ENCODE data around the gene SMAP1.
"Not testable (repeated sequence)": the region's sequence is repeated elsewhere in the genome, so short reads cannot be mapped to it uniquely, and the experiment has no call there.

Gene SMAP1

DNA sequence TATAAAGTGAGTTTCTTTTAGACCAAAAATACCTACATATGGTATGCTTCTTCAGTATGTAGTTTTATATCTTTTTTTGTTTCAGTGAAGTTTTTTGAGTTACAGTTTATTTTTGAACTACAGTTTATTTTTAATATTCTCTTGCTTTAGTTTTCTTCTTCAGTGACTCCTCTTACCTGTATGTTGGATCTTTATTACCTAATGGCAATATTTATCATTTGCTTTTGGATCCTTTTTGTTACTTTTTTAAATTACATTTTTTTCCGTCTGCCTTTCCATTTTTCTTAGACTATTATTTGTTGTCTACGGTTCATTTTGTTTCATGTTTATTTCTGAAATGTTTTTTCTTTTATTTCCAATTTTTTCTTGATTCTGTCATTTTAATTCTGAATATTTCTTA is 71.9 kb downstream of the SMAP1 start:
- H3K4me2 ChIP-seq = no peak overlapping the region
- no peak overlapping the region for H3K27ac ChIP-seq
- H4K20me1 ChIP-seq = no peaks in the 10 kb centered on the region; a peak in 1 of 22 replicates
- no peak for TF ChIP-seq Cebpa-rat (IDR thresholded peaks at IDR 0.05)
- H3K36me3 ChIP-seq = peaks cover 34 to 65% (median 43%) of the 10 kb centered on the region in 11 experiments
- no peak overlapping the region for H3K4me3 ChIP-seq
- H3K4me1 ChIP-seq = no peaks in the 10 kb centered on the region; a peak in 1 of 20 replicates
- no peak overlapping the region for H3K9ac ChIP-seq
- H3K9me3 ChIP-seq (replicated peaks in 1 of 11) = peaks cover 32 to 44% (median 41%) of the 10 kb centered on the region in 11 experiments
- no peaks in the 10 kb centered on the region for H3K27me3 ChIP-seq

- not testable (repeated sequence) for H3K4me2 ChIP-seq, H3K27me3 ChIP-seq, H4K20me1 ChIP-seq, H3K27ac ChIP-seq, H3K4me1 ChIP-seq, H3K4me3 ChIP-seq, H3K9ac ChIP-seq
- Histone ChIP-seq H3K9me3 (replicated peaks in 1 of 11) (peaks cover 32 to 46% (median 41%) of the 10 kb centered on the region in 11 experiments), H3K36me3 (peaks cover 23 to 54% (median 33%) of the 10 kb centered on the region in 11 experiments)
Observed at GRCh38 chr6:70740746-70741145, 73.1 kb downstream of the SMAP1 start.

DNA sequence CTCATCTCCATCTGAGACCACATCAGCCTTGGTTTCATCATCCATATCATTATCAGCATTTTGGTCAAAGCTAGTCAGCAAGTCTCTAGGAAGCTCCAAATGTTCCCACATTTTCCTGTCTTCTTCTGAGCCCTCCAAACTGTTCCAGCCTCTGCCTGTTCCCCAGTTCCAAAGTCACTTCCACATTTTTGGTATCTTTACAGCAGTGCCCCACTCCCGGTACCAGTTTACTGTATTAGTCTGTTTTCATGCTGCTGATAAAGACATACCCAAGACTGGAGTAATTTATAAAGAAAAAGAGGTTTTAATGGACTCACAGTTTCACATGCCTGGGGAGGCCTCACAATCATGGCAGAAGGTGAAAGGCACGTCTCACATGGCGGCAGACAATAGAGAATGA is 74.8 kb downstream of the SMAP1 start:
- Histone ChIP-seq H3K9me3 (replicated peaks in 1 of 11) (peaks cover 32 to 46% (median 41%) of the 10 kb centered on the region in 11 experiments), H3K36me3 (peaks cover 22 to 46% (median 27%) of the 10 kb centered on the region in 11 experiments)
- H3K27me3 ChIP-seq, H3K27ac ChIP-seq, H3K4me2 ChIP-seq, H3K4me1 ChIP-seq, H3K4me3 ChIP-seq, H4K20me1 ChIP-seq, H3K9ac ChIP-seq: not testable (repeated sequence)

GRCh38 chr6:70753870-70754380 is 86.2 kb downstream of the SMAP1 start:
- TF ChIP-seq Cebpa-rat (IDR thresholded peaks at IDR 0.05) = no peak
- Histone ChIP-seq H3K27ac (no peak overlapping the region), H3K4me3 (no peak overlapping the region), H3K36me3 (peaks cover 14 to 28% (median 20%) of the 10 kb centered on the region in 11 experiments; a peak in 21 of 22 replicates), H3K4me1 (no peaks in the 10 kb centered on the region; a peak in 1 of 20 replicates), H3K9me3 (replicated peaks in 1 of 11) (peaks cover 5 to 10% (median 7%) of the 10 kb centered on the region in 11 experiments; a peak in 16 of 22 replicates), H3K9ac (no peak overlapping the region), H3K27me3 (no peaks in the 10 kb centered on the region), H3K4me2 (no peak overlapping the region), H4K20me1 (peaks cover 0 to 4% (median 0%) of the 10 kb centered on the region in 11 experiments; a peak in 1 of 22 replicates)

DNA sequence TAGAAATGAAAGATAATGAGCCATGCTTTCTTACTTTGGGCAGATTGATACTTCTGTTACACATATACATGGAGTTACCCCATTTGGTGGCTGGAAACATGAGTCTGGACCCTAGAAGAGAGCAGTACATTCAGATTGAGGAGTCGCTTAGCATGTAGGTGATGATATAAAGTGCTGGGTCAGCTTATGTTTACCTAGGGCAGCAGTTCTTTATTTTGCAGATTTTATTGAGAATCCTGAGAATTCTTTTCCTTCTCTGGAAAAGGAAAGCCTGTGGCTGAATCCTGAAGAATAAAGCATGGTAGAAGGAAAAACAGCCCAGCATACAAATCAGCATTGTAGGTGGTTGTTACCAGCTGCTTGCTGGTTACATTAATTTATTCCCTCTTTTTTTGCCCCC is 91.2 kb downstream of the SMAP1 start:
- peaks cover 5 to 10% (median 7%) of the 10 kb centered on the region in 11 experiments; a peak in 16 of 22 replicates for H3K9me3 ChIP-seq (replicated peaks in 1 of 11)
- no peak overlapping the region for H3K4me3 ChIP-seq
- H3K27ac ChIP-seq = no peak overlapping the region
- peaks cover 18 to 31% (median 20%) of the 10 kb centered on the region in 11 experiments for H3K36me3 ChIP-seq
- no peak overlapping the region for H3K4me2 ChIP-seq
- no peaks in the 10 kb centered on the region; a peak in 1 of 20 replicates for H3K4me1 ChIP-seq
- no peak for TF ChIP-seq Cebpa-rat (IDR thresholded peaks at IDR 0.05)
- H3K27me3 ChIP-seq = no peaks in the 10 kb centered on the region
- no peak overlapping the region for H3K9ac ChIP-seq
- H4K20me1 ChIP-seq = peaks cover 0 to 4% (median 0%) of the 10 kb centered on the region in 11 experiments; a peak in 2 of 22 replicates

GRCh38 chr6:70763754-70764510 is 96.2 kb downstream of the SMAP1 start:
- Histone ChIP-seq H3K27ac (no peak overlapping the region), H3K27me3 (no peaks in the 10 kb centered on the region), H3K9me3 (replicated peaks in 1 of 11) (peaks cover 0 to 9% (median 0%) of the 10 kb centered on the region in 11 experiments; a peak in 5 of 22 replicates), H3K4me2 (no peak overlapping the region), H4K20me1 (no peaks in the 10 kb centered on the region; a peak in 2 of 22 replicates), H3K4me1 (no peaks in the 10 kb centered on the region), H3K9ac (no peak overlapping the region), H3K4me3 (no peak overlapping the region), H3K36me3 (peaks cover 7 to 20% (median 15%) of the 10 kb centered on the region in 11 experiments; a peak in 21 of 22 replicates)
- TF ChIP-seq Cebpa-rat (IDR thresholded peaks at IDR 0.05) = no peak

DNA sequence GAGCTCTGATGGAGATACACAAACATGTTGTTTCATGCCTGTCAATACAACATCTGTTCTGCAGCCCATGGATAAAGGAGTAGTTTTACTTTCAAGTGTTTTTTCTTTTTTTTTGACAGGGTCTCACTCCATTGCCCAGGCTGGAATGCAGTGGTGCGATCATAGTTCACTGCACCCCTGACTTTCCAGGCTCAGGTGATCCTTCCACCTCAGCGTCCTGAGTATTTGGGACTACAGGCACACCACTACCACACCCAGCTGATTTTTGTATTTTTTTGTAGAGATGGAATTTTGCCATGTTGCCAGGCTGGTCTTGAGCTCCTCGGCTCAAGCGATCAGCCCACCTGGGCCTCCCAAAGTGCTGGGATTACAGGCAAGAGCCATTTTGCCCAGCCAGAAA is 97.0 kb downstream of the SMAP1 start:
- no peak overlapping the region for H3K4me2 ChIP-seq
- no peaks in the 10 kb centered on the region for H3K4me1 ChIP-seq
- TF ChIP-seq Cebpa-rat (IDR thresholded peaks at IDR 0.05) = no peak

GRCh38 chr6:70771351-70771750 is 103.7 kb downstream of the SMAP1 start:
- H3K4me3 ChIP-seq; H3K4me1 ChIP-seq; H3K9ac ChIP-seq; H3K27ac ChIP-seq; H4K20me1 ChIP-seq; H3K9me3 ChIP-seq (replicated peaks in 1 of 11); H3K4me2 ChIP-seq; H3K27me3 ChIP-seq: not testable (repeated sequence)
- peaks cover 3 to 46% (median 12%) of the 10 kb centered on the region in 11 experiments; a peak in 15 of 22 replicates for H3K36me3 ChIP-seq

More for the DNA sequence above, 97.0 kb downstream of the SMAP1 start:
- Histone ChIP-seq H3K36me3 (peaks cover 5 to 19% (median 15%) of the 10 kb centered on the region in 11 experiments; a peak in 21 of 22 replicates), H4K20me1 (no peaks in the 10 kb centered on the region; a peak in 2 of 22 replicates), H3K27ac (no peak overlapping the region), H3K4me3 (no peak overlapping the region), H3K9me3 (replicated peaks in 1 of 11) (peaks cover 0 to 9% (median 0%) of the 10 kb centered on the region in 11 experiments; a peak in 5 of 22 replicates), H3K27me3 (no peaks in the 10 kb centered on the region), H3K9ac (no peak overlapping the region)

GRCh38 chr6:70779934-70780333 is 112.3 kb downstream of the SMAP1 start:
- Histone ChIP-seq H4K20me1 (no peaks in the 10 kb centered on the region), H3K4me2 (no peak overlapping the region), H3K9ac (no peak overlapping the region), H3K4me3 (no peak overlapping the region), H3K27ac (no peak overlapping the region), H3K4me1 (no peaks in the 10 kb centered on the region), H3K27me3 (no peaks in the 10 kb centered on the region), H3K9me3 (replicated peaks in 1 of 11) (peaks cover 36 to 71% (median 50%) of the 10 kb centered on the region in 11 experiments), H3K36me3 (peaks cover 37 to 77% (median 54%) of the 10 kb centered on the region in 11 experiments)
- no peak for TF ChIP-seq Cebpa-rat (IDR thresholded peaks at IDR 0.05)
